HuH-7.5 (cell line): ENCODE results near the gene LRG1.

Experiments used
- DNase-seq: peaks from one replicate; pipeline ENCODE4 v3.0.0; 2011; ENCODE audit warnings: low spot score

LRG1 gene

GRCh38 chr19:4493104-4493928, 46.5 kb downstream of the LRG1 start:
- DNase-seq: no peak

- DNase-seq: no peak
Observed at GRCh38 chr19:4492337-4493103, 47.3 kb downstream of the LRG1 start.

- DNase-seq: no peak
Observed at GRCh38 chr19:4491446-4491845, 48.4 kb downstream of the LRG1 start.

- no peak for DNase-seq
Observed at GRCh38 chr19:4488496-4488895, 51.3 kb downstream of the LRG1 start.

GRCh38 chr19:4487572-4487971, 52.3 kb downstream of the LRG1 start:
- DNase-seq: no peak
